Hepatocyte (in vitro differentiated cells): ENCODE measurements around the gene ADAM8.

Experiments
- CTCF ChIP-seq: fragments of 200-600 bp; sonication (generic); IDR thresholded peaks from 2 replicates; pipeline ENCODE4 v1.5.1; 2016; ENCODE audit warnings: antibody characterized with exemption, mild to moderate bottlenecking; ENCODE audit not compliant: poor library complexity
- EZH2phosphoT487 ChIP-seq: fragments of 200-600 bp; sonication (generic); IDR thresholded peaks from one replicate; pipeline ENCODE4 v1.6.1; 2018; ENCODE audit warnings: antibody characterized with exemption, mild to moderate bottlenecking, low read depth, moderate library complexity; ENCODE audit not compliant: unreplicated experiment, severe bottlenecking

- TF ChIP-seq CTCF: no peak
- no peak for TF ChIP-seq EZH2phosphoT487
Measured at GRCh38 chr10:133216776-133217175, 59.9 kb downstream of the ADAM8 start.
